ENCODE results near the gene MED26.

Gene MED26

GRCh38 chr19:16584248-16585093 is 43.5 kb downstream of the MED26 start:
- DNase-seq (ENCODE audit: extremely low read depth, low read depth), result peak; percentile 52
- H3K4me3 ChIP-seq (replicated peaks; ENCODE audit: low read depth, low read length), result peak overlapping the region; percentile 21
- TF ChIP-seq CTCF (IDR thresholded peaks at IDR 0.05; ENCODE audit: low read depth, low read length, missing control alignments), result no peak

- no peak for TF ChIP-seq CTCF (IDR thresholded peaks at IDR 0.05; ENCODE audit: low read depth, low read length, missing control alignments)
- H3K4me3 ChIP-seq (replicated peaks; ENCODE audit: low read depth, low read length), result no peak overlapping the region
- no peak for DNase-seq (ENCODE audit: extremely low read depth, low read depth)
Observed at GRCh38 chr19:16582486-16583261, 45.3 kb downstream of the MED26 start.

GRCh38 chr19:16581971-16582343 is 46.0 kb downstream of the MED26 start:
- no peak for TF ChIP-seq CTCF (IDR thresholded peaks at IDR 0.05; ENCODE audit: low read depth, low read length, missing control alignments)
- DNase-seq (ENCODE audit: extremely low read depth, low read depth), result no peak
- no peak overlapping the region for H3K4me3 ChIP-seq (replicated peaks; ENCODE audit: low read depth, low read length)

- H3K4me3 ChIP-seq (replicated peaks; ENCODE audit: low read depth, low read length), result no peak overlapping the region
- no peak for DNase-seq (ENCODE audit: extremely low read depth, low read depth)
- TF ChIP-seq CTCF (IDR thresholded peaks at IDR 0.05; ENCODE audit: low read depth, low read length, missing control alignments), result no peak
Observed at GRCh38 chr19:16581145-16581970, 46.6 kb downstream of the MED26 start.

GRCh38 chr19:16579381-16579780 is 48.6 kb downstream of the MED26 start:
- DNase-seq (ENCODE audit: extremely low read depth, low read depth), result no peak
- H3K4me3 ChIP-seq (replicated peaks; ENCODE audit: low read depth, low read length), result no peak overlapping the region
- no peak for TF ChIP-seq CTCF (IDR thresholded peaks at IDR 0.05; ENCODE audit: low read depth, low read length, missing control alignments)

GRCh38 chr19:16577531-16577985 is 50.4 kb downstream of the MED26 start:
- TF ChIP-seq CTCF (IDR thresholded peaks at IDR 0.05; ENCODE audit: low read depth, low read length, missing control alignments), result no peak
- H3K4me3 ChIP-seq (replicated peaks; ENCODE audit: low read depth, low read length), result no peak overlapping the region
- DNase-seq (ENCODE audit: extremely low read depth, low read depth), result no peak

Measured in HFF-Myc (cell line).